Calu3 (cell line): ENCODE results near the gene TGFB1I1. TPM values are rescaled to one million over a fixed set of nuclear protein-coding genes. Genes with fewer than 3 reads are reported as not detected.

Source experiments
- BruUV-seq: library from RNA; stranded (reverse); fragments of 400-500 nt; replicated peaks from 2 replicates; lab custom pipeline; 2021; lab: Mats Ljungman, UMichigan
- CTCF ChIA-PET: fragments of 300-600 bp; sonication (Branson Sonifier 250); formaldehyde crosslinking; loops from one replicate; lab custom pipeline; 2022; ENCODE audit warnings: antibody characterized with exemption; lab: Charles Lee
- DNase-seq: peaks from one replicate; pipeline ENCODE4 v3.0.0; 2022
- H3K27ac Mint-ChIP-seq: one replicate; pipeline ENCODE4 v1.8.0; 2022; ENCODE audit warnings: mixed read lengths; ENCODE audit not compliant: unreplicated experiment
- H3K27me3 Mint-ChIP-seq: one replicate; pipeline ENCODE4 v1.8.0; 2022; ENCODE audit warnings: mixed read lengths; ENCODE audit not compliant: unreplicated experiment
- H3K36me3 Mint-ChIP-seq: one replicate; pipeline ENCODE4 v1.8.0; 2022; ENCODE audit warnings: mild to moderate bottlenecking, moderate library complexity, mixed read lengths; ENCODE audit not compliant: insufficient read depth, unreplicated experiment
- H3K4me1 Mint-ChIP-seq: one replicate; pipeline ENCODE4 v1.8.0; 2022; ENCODE audit warnings: mild to moderate bottlenecking, low read depth, mixed read lengths; ENCODE audit not compliant: unreplicated experiment
- H3K4me3 Mint-ChIP-seq: one replicate; pipeline ENCODE4 v1.8.0; 2022; ENCODE audit warnings: mild to moderate bottlenecking, low read depth, moderate library complexity, mixed read lengths; ENCODE audit not compliant: unreplicated experiment
- H3K9me3 Mint-ChIP-seq: one replicate; pipeline ENCODE4 v1.8.0; 2022; ENCODE audit warnings: low read depth, mixed read lengths; ENCODE audit not compliant: unreplicated experiment
- CTCF ChIP-seq: fragments of 200-600 bp; IDR thresholded peaks from one replicate; pipeline ENCODE4 v1.8.0; 2022; ENCODE audit warnings: antibody characterized with exemption; ENCODE audit not compliant: unreplicated experiment
- intact Hi-C: fragments of 100-400 bp; cut with micrococcal nuclease; formaldehyde crosslinking; loops from one replicate; pipeline ENCODE4 v1.10.0; 2022; ENCODE audit not compliant: unreplicated experiment
- total RNA-seq: library from RNA; stranded (reverse); gene quantifications from 2 replicates; pipeline ENCODE4 v1.2.3, GENCODE V29; 2022

Gene TGFB1I1
- total RNA-seq, 1 experiment from 2014 or later = 18.7 TPM

- CTCF ChIA-PET = no interaction called here
- Mint-ChIP-seq H3K27me3 (no peaks in the 10 kb centered on the region), H3K4me1 (no peaks in the 10 kb centered on the region), H3K4me3 (no peak overlapping the region), H3K36me3 (peaks cover 59% of the 10 kb centered on the region), H3K27ac (no peak overlapping the region), H3K9me3 (no peaks in the 10 kb centered on the region)
- TF ChIP-seq CTCF = no peak
- intact Hi-C loops = no loop called here
- BruUV-seq = no TSS peak
- DNase-seq = no peak
These were observed 21.7 kb downstream of the TGFB1I1 start for GRCh38 chr16:31493506-31494125.

- BruUV-seq = no TSS peak
- H3K9me3 Mint-ChIP-seq = no peaks in the 10 kb centered on the region
- no peak overlapping the region for H3K27ac Mint-ChIP-seq
- no peaks in the 10 kb centered on the region for H3K27me3 Mint-ChIP-seq
- DNase-seq = no peak
- intact Hi-C loops = loop anchor here (1.0 kb wide), 1 partner anchor 17 kb away; no protein-coding TSS in a partner anchor
- no peak overlapping the region for H3K4me3 Mint-ChIP-seq
- H3K4me1 Mint-ChIP-seq = no peaks in the 10 kb centered on the region
- no peak for TF ChIP-seq CTCF
- H3K36me3 Mint-ChIP-seq = peaks cover 36% of the 10 kb centered on the region
- CTCF ChIA-PET = no interaction called here
These were observed 24.7 kb downstream of the TGFB1I1 start for GRCh38 chr16:31496670-31497069.

- Mint-ChIP-seq H3K36me3 (peaks cover 18% of the 10 kb centered on the region), H3K4me3 (no peak overlapping the region), H3K4me1 (no peaks in the 10 kb centered on the region), H3K27ac (no peak overlapping the region), H3K9me3 (no peaks in the 10 kb centered on the region), H3K27me3 (no peaks in the 10 kb centered on the region)
- CTCF ChIA-PET = no interaction called here
- no TSS peak for BruUV-seq
- no peak for TF ChIP-seq CTCF
- DNase-seq = no peak
- intact Hi-C loops = no loop called here
These were observed 26.5 kb downstream of the TGFB1I1 start for GRCh38 chr16:31498493-31498892.

- H3K9me3 Mint-ChIP-seq = no peaks in the 10 kb centered on the region
- no peak overlapping the region for H3K4me3 Mint-ChIP-seq
- peaks cover 18% of the 10 kb centered on the region for H3K36me3 Mint-ChIP-seq
- no TSS peak for BruUV-seq
- DNase-seq = no peak
- CTCF ChIA-PET = interaction anchor here (0.6 kb wide), 1 partner anchor 658 kb away, joined by 3 read pairs; no protein-coding TSS in a partner anchor
- H3K4me1 Mint-ChIP-seq = no peaks in the 10 kb centered on the region
- H3K27me3 Mint-ChIP-seq = no peaks in the 10 kb centered on the region
- intact Hi-C loops = no loop called here
- no peak overlapping the region for H3K27ac Mint-ChIP-seq
- no peak for TF ChIP-seq CTCF
These were observed 28.0 kb downstream of the TGFB1I1 start for GRCh38 chr16:31499928-31500327.
